Left hindlimb (tissue), 1 donor: ENCODE data around the gene DNM1.
A peak's percentile ranks its signal among the peaks of the same experiment; 100 is the strongest.

Experiments
- DNase-seq: peaks from one replicate; pipeline ENCODE4 v3.0.0-alpha.2; 2018

DNM1 gene

GRCh38 chr9:128203024-128203706 is at the start of gene DNM1:
Gene DNM1 (plus strand): TSS chr9:128203379. CDS start chr9:128203471, 92 bp downstream.
- no peak for DNase-seq

GRCh38 chr9:128153947-128154695 is 49.1 kb upstream of the DNM1 start:
- DNase-seq = no peak

GRCh38 chr9:128155736-128156500 is 47.3 kb upstream of the DNM1 start:
- DNase-seq = no peak

GRCh38 chr9:128159522-128159783 is 43.7 kb upstream of the DNM1 start:
- no peak for DNase-seq

- DNase-seq = peak; percentile 98
Measured at GRCh38 chr9:128159784-128160602, 43.2 kb upstream of the DNM1 start, which contains the start of gene BBLN. Gene BBLN (plus strand): TSS chr9:128160265. CDS start chr9:128160408, 143 bp downstream.

- DNase-seq = no peak
Measured at GRCh38 chr9:128160603-128160987, 42.6 kb upstream of the DNM1 start.

GRCh38 chr9:128161215-128161902 is 41.8 kb upstream of the DNM1 start:
- no peak for DNase-seq

GRCh38 chr9:128162215-128163026 is 40.8 kb upstream of the DNM1 start:
- DNase-seq = no peak

- DNase-seq = no peak
Measured at GRCh38 chr9:128163027-128163515, 40.1 kb upstream of the DNM1 start.

GRCh38 chr9:128163523-128164306 is 39.5 kb upstream of the DNM1 start:
- DNase-seq = no peak

GRCh38 chr9:128164307-128164885 is 38.8 kb upstream of the DNM1 start:
- no peak for DNase-seq

GRCh38 chr9:128166169-128166568 is 37.0 kb upstream of the DNM1 start:
- DNase-seq = no peak

GRCh38 chr9:128167209-128167608 is 36.0 kb upstream of the DNM1 start:
- no peak for DNase-seq

- DNase-seq = no peak
Measured at GRCh38 chr9:128168731-128169308, 34.4 kb upstream of the DNM1 start.

- no peak for DNase-seq
Measured at GRCh38 chr9:128169492-128169891, 33.7 kb upstream of the DNM1 start.

- no peak for DNase-seq
Measured at GRCh38 chr9:128169925-128170324, 33.3 kb upstream of the DNM1 start.

- DNase-seq = no peak
Measured at GRCh38 chr9:128174062-128174461, 29.1 kb upstream of the DNM1 start.

GRCh38 chr9:128175102-128175563 is 28.0 kb upstream of the DNM1 start:
- no peak for DNase-seq

GRCh38 chr9:128175726-128176125 is 27.5 kb upstream of the DNM1 start:
- DNase-seq = no peak
